ENCODE measurements around the gene CAPS2. TPM values are rescaled to one million over a fixed set of nuclear protein-coding genes. Genes with fewer than 3 reads are reported as not detected.
A peak's percentile ranks its signal among the peaks of the same experiment; 100 is the strongest.

Gene CAPS2
- 9.0 TPM for total RNA-seq
- long read RNA-seq, partial matches to known transcripts, result 0 of 4 reads
- long read RNA-seq, other reads (novel, unspliced or antisense), result 4 of 4 reads

- intact Hi-C loops (cut with DNase I), result no loop called here
- no peaks in the 10 kb centered on the region for H3K9me3 ChIP-seq
- peak within 1 kb of the TSS; percentile 33 for H3K27ac ChIP-seq
- no peaks in the 10 kb centered on the region for H3K27me3 ChIP-seq
- H3K36me3 ChIP-seq, result no peaks in the 10 kb centered on the region
- peaks cover 9% of the 10 kb centered on the region for H3K4me1 ChIP-seq
- DNase-seq (peak; percentile 92), ATAC-seq (peak; percentile 98)
- no peak for TF ChIP-seq CTCF (IDR thresholded peaks at IDR 0.05)
- H3K4me3 ChIP-seq, result peak within 1 kb of the TSS; percentile 61
Measured at GRCh38 chr12:75329918-75330826, at the start of gene CAPS2. Gene CAPS2 (minus strand): TSS chr12:75330324. CDS start chr12:75326498, 3,826 bp downstream.

GRCh38 chr12:75378354-75378753 is 48.2 kb upstream of the CAPS2 start:
- Histone ChIP-seq H3K27ac (no peak overlapping the region), H3K4me1 (no peaks in the 10 kb centered on the region), H3K4me3 (no peak overlapping the region), H3K27me3 (no peaks in the 10 kb centered on the region), H3K36me3 (no peaks in the 10 kb centered on the region), H3K9me3 (no peaks in the 10 kb centered on the region)
- intact Hi-C loops (cut with DNase I), result no loop called here
- DNase-seq, result no peak
- TF ChIP-seq CTCF (IDR thresholded peaks at IDR 0.05), result no peak
- ATAC-seq, result no peak

GRCh38 chr12:75374971-75375370 is 44.8 kb upstream of the CAPS2 start:
- Histone ChIP-seq H3K27ac (no peak overlapping the region), H3K4me3 (no peak overlapping the region), H3K27me3 (no peaks in the 10 kb centered on the region), H3K4me1 (no peaks in the 10 kb centered on the region), H3K9me3 (no peaks in the 10 kb centered on the region), H3K36me3 (no peaks in the 10 kb centered on the region)
- ATAC-seq, result no peak
- intact Hi-C loops (cut with DNase I), result no loop called here
- no peak for TF ChIP-seq CTCF (IDR thresholded peaks at IDR 0.05)
- DNase-seq, result no peak

GRCh38 chr12:75366629-75367028 is 36.5 kb upstream of the CAPS2 start:
- no peaks in the 10 kb centered on the region for H3K4me1 ChIP-seq
- intact Hi-C loops (cut with DNase I), result no loop called here
- no peak overlapping the region for H3K27ac ChIP-seq
- H3K4me3 ChIP-seq, result no peak overlapping the region
- no peaks in the 10 kb centered on the region for H3K27me3 ChIP-seq
- H3K36me3 ChIP-seq, result no peaks in the 10 kb centered on the region
- ATAC-seq (no peak), DNase-seq (no peak)
- no peaks in the 10 kb centered on the region for H3K9me3 ChIP-seq
- no peak for TF ChIP-seq CTCF (IDR thresholded peaks at IDR 0.05)

GRCh38 chr12:75364919-75365318 is 34.8 kb upstream of the CAPS2 start:
- no peak for TF ChIP-seq CTCF (IDR thresholded peaks at IDR 0.05)
- DNase-seq (no peak), ATAC-seq (peak; percentile 48)
- intact Hi-C loops (cut with DNase I), result no loop called here
- Histone ChIP-seq H3K4me3 (no peak overlapping the region), H3K4me1 (no peaks in the 10 kb centered on the region), H3K27me3 (no peaks in the 10 kb centered on the region), H3K27ac (no peak overlapping the region), H3K36me3 (no peaks in the 10 kb centered on the region), H3K9me3 (no peaks in the 10 kb centered on the region)
